Measurements from ENCODE around the gene ZNF718. TPM values are rescaled to one million over a fixed set of nuclear protein-coding genes. Genes with fewer than 3 reads are reported as not detected.
"Not testable (repeated sequence)": the region's sequence is repeated elsewhere in the genome, so short reads cannot be mapped to it uniquely, and the experiment has no call there.

ZNF718 gene
- total RNA-seq, 1 donor from 2014 or later = 10.3 TPM

DNA sequence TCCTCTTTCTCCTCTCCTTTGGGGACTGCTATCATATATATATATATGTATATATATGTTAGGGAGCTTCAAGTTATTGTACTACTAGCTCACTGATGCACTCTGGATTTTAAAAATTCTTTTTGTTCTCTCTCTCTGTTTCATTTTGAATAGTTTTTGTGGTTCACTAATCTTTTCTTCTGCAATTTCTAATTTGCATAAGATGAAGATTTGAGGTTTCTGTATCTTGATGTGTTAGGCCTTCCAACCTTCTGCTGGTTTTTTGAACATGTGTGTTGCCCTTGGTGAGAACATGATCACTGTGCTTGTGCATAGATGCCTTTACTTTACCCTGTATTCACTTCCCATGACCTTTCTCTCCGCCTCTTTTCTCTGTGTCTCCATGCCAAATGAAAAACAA lies 7.8 kb upstream of the ZNF718 start:
- DNase-seq (ENCODE audit: low spot score, unreplicated experiment) = no peak
- peaks cover 43% of the 10 kb centered on the region for H3K9me3 Mint-ChIP-seq (ENCODE audit: low read depth)
- no peaks in the 10 kb centered on the region for H3K27me3 Mint-ChIP-seq

DNA sequence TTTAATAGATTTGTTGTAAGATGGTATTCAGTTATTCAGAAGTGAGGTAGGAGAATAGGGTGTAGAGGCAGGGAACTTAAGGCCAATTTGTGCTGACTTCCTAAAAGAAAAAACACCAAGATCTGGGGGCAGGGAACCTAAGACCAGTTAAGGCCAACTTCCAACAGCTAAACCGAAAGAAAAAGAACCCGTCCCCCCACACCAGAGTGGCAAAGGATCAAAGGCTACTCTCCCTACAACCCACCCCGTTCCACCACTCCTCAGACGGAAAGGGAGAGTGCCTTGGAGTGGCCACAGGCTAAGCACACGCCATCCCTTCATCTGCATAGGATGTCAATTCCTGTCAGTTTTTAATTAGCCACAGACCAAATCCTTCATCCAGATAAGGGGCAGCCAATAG lies 3.7 kb upstream of the ZNF718 start:
- Mint-ChIP-seq H3K27me3 (no peaks in the 10 kb centered on the region), H3K36me3 (ENCODE audit: insufficient read depth) (peaks cover 6% of the 10 kb centered on the region), H3K4me3 (ENCODE audit: low read depth) (no peak overlapping the region), H3K4me1 (ENCODE audit: low read depth) (peaks cover 5% of the 10 kb centered on the region), H3K9me3 (ENCODE audit: low read depth) (peaks cover 32% of the 10 kb centered on the region), H3K27ac (no peak overlapping the region)
- no peak for DNase-seq (ENCODE audit: low spot score, unreplicated experiment)
- TF ChIP-seq, protein P1, sequence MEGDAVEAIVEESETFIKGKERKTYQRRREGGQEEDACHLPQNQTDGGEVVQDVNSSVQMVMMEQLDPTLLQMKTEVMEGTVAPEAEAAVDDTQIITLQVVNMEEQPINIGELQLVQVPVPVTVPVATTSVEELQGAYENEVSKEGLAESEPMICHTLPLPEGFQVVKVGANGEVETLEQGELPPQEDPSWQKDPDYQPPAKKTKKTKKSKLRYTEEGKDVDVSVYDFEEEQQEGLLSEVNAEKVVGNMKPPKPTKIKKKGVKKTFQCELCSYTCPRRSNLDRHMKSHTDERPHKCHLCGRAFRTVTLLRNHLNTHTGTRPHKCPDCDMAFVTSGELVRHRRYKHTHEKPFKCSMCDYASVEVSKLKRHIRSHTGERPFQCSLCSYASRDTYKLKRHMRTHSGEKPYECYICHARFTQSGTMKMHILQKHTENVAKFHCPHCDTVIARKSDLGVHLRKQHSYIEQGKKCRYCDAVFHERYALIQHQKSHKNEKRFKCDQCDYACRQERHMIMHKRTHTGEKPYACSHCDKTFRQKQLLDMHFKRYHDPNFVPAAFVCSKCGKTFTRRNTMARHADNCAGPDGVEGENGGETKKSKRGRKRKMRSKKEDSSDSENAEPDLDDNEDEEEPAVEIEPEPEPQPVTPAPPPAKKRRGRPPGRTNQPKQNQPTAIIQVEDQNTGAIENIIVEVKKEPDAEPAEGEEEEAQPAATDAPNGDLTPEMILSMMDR (IDR thresholded peaks at IDR 0.05; ENCODE audit: unreplicated experiment) = no peak

More for the DNA sequence above, 7.8 kb upstream of the ZNF718 start:
- H3K36me3 Mint-ChIP-seq (ENCODE audit: insufficient read depth) = peaks cover 1% of the 10 kb centered on the region
- no peaks in the 10 kb centered on the region for H3K4me1 Mint-ChIP-seq (ENCODE audit: low read depth)
- H3K27ac Mint-ChIP-seq = no peak overlapping the region
- TF ChIP-seq, protein P1 (IDR thresholded peaks at IDR 0.05; ENCODE audit: unreplicated experiment) = no peak
- no peak overlapping the region for H3K4me3 Mint-ChIP-seq (ENCODE audit: low read depth)

DNA sequence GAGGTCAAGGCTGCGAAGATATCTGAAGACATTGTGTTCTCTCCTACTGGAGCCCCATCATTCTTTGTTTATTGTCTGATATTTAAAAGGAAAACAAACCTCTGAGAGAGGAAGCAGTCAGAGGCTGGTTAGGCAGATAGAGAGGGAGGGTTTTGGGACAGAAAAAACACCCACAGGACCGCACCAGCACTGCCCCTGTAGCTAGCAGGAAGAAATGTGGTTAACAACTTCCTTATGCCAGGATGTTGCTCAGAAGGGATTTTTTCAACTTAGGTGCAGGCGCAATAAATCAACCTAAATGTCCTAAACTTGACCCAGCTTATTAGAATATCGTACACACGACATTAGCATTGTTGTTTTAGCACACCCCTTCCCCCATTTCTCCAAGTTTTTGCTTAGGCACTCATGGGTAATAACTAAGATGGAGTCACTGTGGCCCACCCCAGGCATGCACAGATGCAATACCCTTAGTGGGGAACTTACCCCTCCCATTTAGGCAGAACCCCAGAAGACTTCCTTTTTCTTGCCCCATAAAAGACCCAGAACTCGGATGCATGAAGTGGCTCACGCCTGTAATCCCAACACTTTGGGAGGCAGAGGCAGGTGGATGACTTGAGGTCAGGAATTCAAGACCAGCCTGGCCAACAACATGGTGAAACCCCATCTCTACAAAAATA lies 2.8 kb upstream of the ZNF718 start:
- DNase-seq (ENCODE audit: low spot score, unreplicated experiment) = no peak
- Mint-ChIP-seq H3K36me3 (ENCODE audit: insufficient read depth) (peaks cover 11% of the 10 kb centered on the region), H3K27me3 (no peaks in the 10 kb centered on the region), H3K4me1 (ENCODE audit: low read depth) (peaks cover 10% of the 10 kb centered on the region), H3K27ac (no peak overlapping the region), H3K9me3 (ENCODE audit: low read depth) (peaks cover 34% of the 10 kb centered on the region), H3K4me3 (ENCODE audit: low read depth) (no peak overlapping the region)
- TF ChIP-seq, protein P1 (IDR thresholded peaks at IDR 0.05; ENCODE audit: unreplicated experiment) = no peak

DNA sequence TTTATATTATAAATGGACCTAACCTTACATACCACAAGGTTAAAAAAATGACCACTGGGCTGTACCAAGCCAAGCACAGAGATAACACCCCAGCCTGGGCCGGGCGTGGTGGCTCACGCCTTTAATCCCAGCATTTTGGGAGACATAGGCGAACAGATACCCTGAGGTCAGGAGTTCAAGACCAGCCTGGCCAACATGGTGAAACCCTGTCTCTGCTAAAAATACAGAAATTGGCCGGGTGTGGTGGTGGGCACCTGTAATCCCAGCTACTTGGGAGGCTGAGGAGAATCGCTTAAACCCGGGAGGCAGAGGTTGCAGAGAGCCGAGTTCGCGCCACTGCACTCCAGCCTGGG lies 403 bp upstream of the ZNF718 start:
- DNase-seq (ENCODE audit: low spot score, unreplicated experiment); H3K27me3 Mint-ChIP-seq: not testable (repeated sequence)
- Mint-ChIP-seq H3K9me3 (ENCODE audit: low read depth) (peaks cover 20% of the 10 kb centered on the region), H3K36me3 (ENCODE audit: insufficient read depth) (peaks cover 12% of the 10 kb centered on the region), H3K27ac (peak overlapping the region; percentile 99), H3K4me1 (ENCODE audit: low read depth) (peaks cover 10% of the 10 kb centered on the region), H3K4me3 (ENCODE audit: low read depth) (peak overlapping the region; percentile 97)

DNA sequence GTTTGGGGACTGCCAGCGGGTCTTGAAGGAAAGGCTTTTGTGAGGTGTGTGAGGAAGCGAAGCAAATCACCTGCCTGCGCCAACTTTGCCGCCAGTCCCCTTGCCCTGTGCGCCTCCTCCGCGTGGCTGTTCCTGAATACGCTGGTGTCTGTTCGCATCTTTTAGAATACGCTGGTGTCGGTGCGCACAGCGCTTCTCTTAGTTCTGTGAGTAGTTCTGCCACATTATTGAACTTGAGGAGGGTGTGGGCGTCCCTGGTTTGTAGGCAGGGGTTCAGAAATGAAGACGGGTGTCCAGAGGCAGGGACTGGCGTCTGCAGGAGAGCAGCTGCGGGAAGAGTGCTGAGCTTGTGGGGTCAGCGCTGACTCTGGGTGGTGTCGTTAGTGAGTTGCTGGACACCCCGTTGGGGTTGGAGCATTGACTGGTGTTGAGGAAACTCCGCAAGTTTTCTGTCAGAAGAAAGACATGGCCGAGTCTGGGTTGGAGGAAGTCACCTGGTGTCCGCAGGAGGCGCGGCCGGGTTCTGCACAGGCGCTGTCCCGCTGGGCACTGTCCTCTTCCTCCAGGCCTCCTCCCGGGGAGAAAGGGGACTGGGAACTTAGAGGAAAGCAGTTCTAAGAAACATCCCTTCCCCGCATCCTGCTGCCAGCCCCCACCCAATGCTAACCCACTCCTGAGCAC lies 930 bp downstream of the ZNF718 start:
- peaks cover 18% of the 10 kb centered on the region for H3K9me3 Mint-ChIP-seq (ENCODE audit: low read depth)

More for the DNA sequence above, 930 bp downstream of the ZNF718 start:
- peak overlapping the region; percentile 99 for H3K27ac Mint-ChIP-seq
- H3K4me1 Mint-ChIP-seq (ENCODE audit: low read depth) = peaks cover 10% of the 10 kb centered on the region
- TF ChIP-seq, protein P1 (IDR thresholded peaks at IDR 0.05; ENCODE audit: unreplicated experiment) = no peak
- peak overlapping the region; percentile 97 for H3K4me3 Mint-ChIP-seq (ENCODE audit: low read depth)
- peaks cover 12% of the 10 kb centered on the region for H3K36me3 Mint-ChIP-seq (ENCODE audit: insufficient read depth)
- H3K27me3 Mint-ChIP-seq = no peaks in the 10 kb centered on the region
- no peak for DNase-seq (ENCODE audit: low spot score, unreplicated experiment)

Data from progenitor cell of endocrine pancreas (in vitro differentiated cells).